ENCODE measurements around the gene ANKRD6. TPM values are rescaled to one million over a fixed set of nuclear protein-coding genes. Genes with fewer than 3 reads are reported as not detected.

The ANKRD6 gene
- total RNA-seq, 1 donor from 2014 or later: 20.7 TPM

DNA sequence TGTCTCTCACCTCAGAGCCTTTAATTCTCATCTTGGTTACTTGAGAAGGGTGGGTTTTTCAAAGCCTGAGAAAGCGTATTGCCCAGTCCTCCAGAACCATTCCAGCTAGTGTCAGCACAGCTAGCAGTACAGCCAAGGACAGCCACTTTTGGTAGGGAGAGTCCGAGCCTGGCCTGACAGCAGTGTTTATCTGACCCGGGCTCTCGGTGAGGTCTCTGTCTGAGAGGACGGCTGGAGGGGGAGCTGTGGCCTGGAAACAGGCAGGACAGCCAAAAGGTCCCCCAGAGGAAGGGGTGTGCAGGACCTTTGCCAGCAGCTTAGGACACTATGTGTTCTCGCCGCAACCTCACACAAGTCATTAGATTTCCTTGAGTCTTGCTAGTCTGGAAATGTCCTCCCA, 166.8 kb downstream of the ANKRD6 start:
- Mint-ChIP-seq H3K4me3 (no peak overlapping the region), H3K9me3 (peaks cover 2% of the 10 kb centered on the region), H3K36me3 (ENCODE audit: low read depth) (peaks cover 5% of the 10 kb centered on the region), H3K4me1 (no peaks in the 10 kb centered on the region), H3K27me3 (ENCODE audit: low read depth) (no peaks in the 10 kb centered on the region), H3K27ac (ENCODE audit: unreplicated experiment) (peak overlapping the region; percentile 50)
- TF ChIP-seq, protein P1, sequence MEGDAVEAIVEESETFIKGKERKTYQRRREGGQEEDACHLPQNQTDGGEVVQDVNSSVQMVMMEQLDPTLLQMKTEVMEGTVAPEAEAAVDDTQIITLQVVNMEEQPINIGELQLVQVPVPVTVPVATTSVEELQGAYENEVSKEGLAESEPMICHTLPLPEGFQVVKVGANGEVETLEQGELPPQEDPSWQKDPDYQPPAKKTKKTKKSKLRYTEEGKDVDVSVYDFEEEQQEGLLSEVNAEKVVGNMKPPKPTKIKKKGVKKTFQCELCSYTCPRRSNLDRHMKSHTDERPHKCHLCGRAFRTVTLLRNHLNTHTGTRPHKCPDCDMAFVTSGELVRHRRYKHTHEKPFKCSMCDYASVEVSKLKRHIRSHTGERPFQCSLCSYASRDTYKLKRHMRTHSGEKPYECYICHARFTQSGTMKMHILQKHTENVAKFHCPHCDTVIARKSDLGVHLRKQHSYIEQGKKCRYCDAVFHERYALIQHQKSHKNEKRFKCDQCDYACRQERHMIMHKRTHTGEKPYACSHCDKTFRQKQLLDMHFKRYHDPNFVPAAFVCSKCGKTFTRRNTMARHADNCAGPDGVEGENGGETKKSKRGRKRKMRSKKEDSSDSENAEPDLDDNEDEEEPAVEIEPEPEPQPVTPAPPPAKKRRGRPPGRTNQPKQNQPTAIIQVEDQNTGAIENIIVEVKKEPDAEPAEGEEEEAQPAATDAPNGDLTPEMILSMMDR (conservative IDR thresholded peaks at IDR 0.05): no peak
- DNase-seq (ENCODE audit: low read depth, low spot score): no peak

DNA sequence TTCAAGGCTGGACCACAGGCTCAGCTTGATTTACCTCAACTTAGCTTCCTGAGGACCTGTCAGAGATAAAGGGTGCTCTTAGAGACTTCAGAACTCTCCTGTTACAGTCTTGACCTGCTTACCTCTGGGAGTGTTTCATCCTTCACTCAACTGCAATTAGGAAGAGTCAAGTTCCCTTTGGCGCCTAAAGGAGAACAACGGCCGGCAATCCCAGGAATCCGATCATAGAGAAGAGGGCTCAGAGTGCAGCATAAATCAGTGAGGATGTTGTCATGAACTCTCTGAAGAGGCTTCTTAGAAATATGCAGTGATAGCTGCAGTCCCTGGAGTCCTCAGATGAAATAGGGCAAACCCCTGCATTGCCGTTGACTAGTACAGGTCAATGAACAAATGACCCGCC, 169.2 kb downstream of the ANKRD6 start:
- no peak overlapping the region for H3K4me3 Mint-ChIP-seq
- TF ChIP-seq, protein P1 (conservative IDR thresholded peaks at IDR 0.05): no peak
- H3K36me3 Mint-ChIP-seq (ENCODE audit: low read depth): no peaks in the 10 kb centered on the region
- DNase-seq (ENCODE audit: low read depth, low spot score): no peak
- no peak overlapping the region for H3K27ac Mint-ChIP-seq (ENCODE audit: unreplicated experiment)
- H3K9me3 Mint-ChIP-seq: no peaks in the 10 kb centered on the region
- no peaks in the 10 kb centered on the region for H3K27me3 Mint-ChIP-seq (ENCODE audit: low read depth)
- no peaks in the 10 kb centered on the region for H3K4me1 Mint-ChIP-seq

DNA sequence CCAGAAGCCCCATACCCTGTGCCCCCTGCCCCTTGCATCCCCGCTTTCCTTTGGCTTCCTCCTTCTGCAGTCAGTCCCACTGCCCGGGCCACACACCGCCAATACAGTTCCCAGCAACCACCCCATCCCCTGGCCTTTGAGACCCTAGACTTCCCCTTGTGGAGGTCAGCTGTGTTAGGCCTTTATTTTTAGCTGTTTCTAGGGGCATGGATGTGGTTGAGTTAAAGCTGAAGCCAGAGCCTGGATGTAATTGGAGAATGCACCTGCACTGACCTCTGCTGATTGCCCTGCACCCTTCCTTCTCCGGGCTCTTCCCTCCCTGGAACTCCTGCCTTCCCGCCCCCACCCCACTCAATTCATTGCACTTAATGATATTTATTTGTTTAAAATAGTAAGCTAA, 171.7 kb downstream of the ANKRD6 start:
- Mint-ChIP-seq H3K36me3 (ENCODE audit: low read depth) (no peaks in the 10 kb centered on the region), H3K27me3 (ENCODE audit: low read depth) (no peaks in the 10 kb centered on the region), H3K4me3 (no peak overlapping the region), H3K9me3 (no peaks in the 10 kb centered on the region), H3K27ac (ENCODE audit: unreplicated experiment) (no peak overlapping the region), H3K4me1 (no peaks in the 10 kb centered on the region)
- TF ChIP-seq, protein P1 (conservative IDR thresholded peaks at IDR 0.05): no peak
- DNase-seq (ENCODE audit: low read depth, low spot score): no peak

DNA sequence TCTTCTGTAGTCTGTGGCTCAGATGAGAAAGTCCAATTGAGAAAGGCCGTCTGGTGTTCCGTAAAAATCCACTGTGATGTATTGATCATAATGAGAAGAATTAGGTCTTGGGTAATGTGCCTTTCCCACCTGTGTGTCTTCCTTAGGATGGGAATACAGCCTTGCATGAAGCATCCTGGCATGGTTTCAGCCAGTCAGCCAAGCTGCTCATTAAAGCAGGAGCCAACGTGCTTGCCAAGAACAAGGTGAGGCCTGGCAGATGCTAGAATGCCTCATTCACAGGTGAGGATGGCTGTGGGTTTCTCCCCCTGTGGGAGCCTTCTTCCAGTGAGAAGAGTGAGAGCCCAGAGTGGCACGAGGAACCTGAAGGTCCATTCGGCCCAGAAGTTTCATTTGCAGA, 172.9 kb downstream of the ANKRD6 start:
- DNase-seq (ENCODE audit: low read depth, low spot score): no peak
- Mint-ChIP-seq H3K27ac (ENCODE audit: unreplicated experiment) (no peak overlapping the region), H3K27me3 (ENCODE audit: low read depth) (no peaks in the 10 kb centered on the region), H3K4me1 (no peaks in the 10 kb centered on the region), H3K4me3 (no peak overlapping the region), H3K9me3 (no peaks in the 10 kb centered on the region), H3K36me3 (ENCODE audit: low read depth) (no peaks in the 10 kb centered on the region)
- TF ChIP-seq, protein P1 (conservative IDR thresholded peaks at IDR 0.05): no peak

DNA sequence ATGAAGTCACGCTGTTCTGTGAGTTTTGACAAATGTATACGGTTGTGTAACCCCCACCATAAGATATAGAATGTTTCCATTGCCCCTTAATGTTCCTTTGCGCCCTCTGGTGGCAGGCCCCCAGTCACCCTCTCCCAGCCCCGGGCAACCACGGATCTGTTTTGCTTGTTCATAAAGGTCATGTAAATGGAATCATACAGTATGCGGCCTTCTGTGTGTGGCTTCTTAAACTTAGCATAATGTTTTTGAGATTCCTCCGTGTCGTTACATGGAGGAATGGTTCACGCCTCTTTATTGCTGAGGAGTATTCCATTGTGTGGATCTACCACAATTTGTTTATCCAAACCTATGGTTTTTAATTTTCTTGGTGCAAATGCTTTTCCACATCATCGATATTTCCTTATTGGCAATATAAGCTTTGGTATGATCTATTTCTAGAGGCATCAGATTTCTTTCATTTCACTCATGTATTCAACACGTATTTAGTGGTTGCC, 177.2 kb downstream of the ANKRD6 start:
- peak; percentile 63 for DNase-seq (ENCODE audit: low read depth, low spot score)
- H3K36me3 Mint-ChIP-seq (ENCODE audit: low read depth): no peaks in the 10 kb centered on the region
- no peaks in the 10 kb centered on the region for H3K9me3 Mint-ChIP-seq
- TF ChIP-seq, protein P1 (conservative IDR thresholded peaks at IDR 0.05): peak; percentile 87
- H3K4me3 Mint-ChIP-seq: no peak overlapping the region
- H3K27ac Mint-ChIP-seq (ENCODE audit: unreplicated experiment): no peak overlapping the region
- no peaks in the 10 kb centered on the region for H3K4me1 Mint-ChIP-seq
- H3K27me3 Mint-ChIP-seq (ENCODE audit: low read depth): no peaks in the 10 kb centered on the region

DNA sequence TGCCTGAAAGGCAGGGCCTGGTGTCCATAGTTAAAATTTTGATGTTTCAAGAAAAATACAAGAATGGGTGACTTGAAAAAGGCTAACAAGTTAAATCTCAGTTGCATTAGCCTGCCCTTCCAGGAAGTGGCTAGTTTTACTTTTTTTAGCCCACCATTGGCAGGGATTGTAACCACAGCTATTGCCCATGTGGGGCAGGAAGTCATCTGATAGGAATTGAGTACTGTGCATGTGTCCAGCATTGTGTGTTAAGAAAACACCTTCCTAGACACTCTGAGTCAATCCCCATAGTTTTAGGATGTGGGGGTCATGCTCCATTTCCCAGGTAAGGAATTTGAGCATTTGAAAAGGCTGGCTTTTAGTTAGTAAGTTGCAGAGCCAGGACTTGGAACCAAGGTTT, 178.7 kb downstream of the ANKRD6 start:
- H3K27ac Mint-ChIP-seq (ENCODE audit: unreplicated experiment): no peak overlapping the region
- no peak overlapping the region for H3K4me3 Mint-ChIP-seq
- H3K9me3 Mint-ChIP-seq: no peaks in the 10 kb centered on the region
- TF ChIP-seq, protein P1 (conservative IDR thresholded peaks at IDR 0.05): no peak
- no peaks in the 10 kb centered on the region for H3K36me3 Mint-ChIP-seq (ENCODE audit: low read depth)
- H3K27me3 Mint-ChIP-seq (ENCODE audit: low read depth): no peaks in the 10 kb centered on the region
- H3K4me1 Mint-ChIP-seq: no peaks in the 10 kb centered on the region
- DNase-seq (ENCODE audit: low read depth, low spot score): no peak
